ENCODE data around the gene PTH. TPM values are rescaled to one million over a fixed set of nuclear protein-coding genes. Genes with fewer than 3 reads are reported as not detected.

Gene PTH
- total RNA-seq, 1 experiment from 2014 or later, result not detected

- Mint-ChIP-seq H3K27me3 (ENCODE audit: low read depth) (peaks cover 10% of the 10 kb centered on the region), H3K4me3 (no peak overlapping the region), H3K27ac (no peak overlapping the region), H3K4me1 (no peaks in the 10 kb centered on the region), H3K36me3 (ENCODE audit: insufficient read depth in 1 of 3, low read depth in 3 of 3) (peaks cover 0 to 9% (median 3%) of the 10 kb centered on the region in 3 experiments; a peak in 5 of 7 replicates), H3K9me3 (peaks cover 25 to 26% of the 10 kb centered on the region in 2 experiments)
- H3K23ac ChIP-seq (ENCODE audit: insufficient read length, low read depth, low read length), result no peak overlapping the region
- H3K4me2 ChIP-seq (ENCODE audit: insufficient read depth, insufficient read length, low read length), result no peak overlapping the region
- no peak overlapping the region for H4K5ac ChIP-seq (ENCODE audit: insufficient read length, low read depth, low read length)
- no peak overlapping the region for H2BK5ac ChIP-seq (ENCODE audit: insufficient read length, low read length)
- H3K56ac ChIP-seq (ENCODE audit: insufficient read length, low read depth, low read length), result no peak overlapping the region
- no peaks in the 10 kb centered on the region for H3K4me1 ChIP-seq (ENCODE audit: insufficient read depth, low read length)
- H3K18ac ChIP-seq (ENCODE audit: insufficient read length, low read depth, low read length), result no peak overlapping the region
- no peaks in the 10 kb centered on the region for H3K9me3 ChIP-seq (ENCODE audit: control insufficient read depth, low read depth, low read length)
- H3K27me3 ChIP-seq (ENCODE audit: insufficient read depth, low read length), result no peaks in the 10 kb centered on the region
- WGBS (ENCODE audit: extremely low coverage, insufficient read length, low lambda C conversion rate), result no CpG with 5 or more reads among the region's 9 CpGs
- H3K27ac ChIP-seq (ENCODE audit: insufficient read length, low read depth, low read length), result no peak overlapping the region
- TF ChIP-seq CTCF (conservative IDR thresholded peaks at IDR 0.05), result no peak
- no peak overlapping the region for H2BK20ac ChIP-seq (ENCODE audit: low read depth, low read length, poor library complexity, severe bottlenecking)
- H3K9ac ChIP-seq (ENCODE audit: extremely low read depth, insufficient read length, low read length), result no peak overlapping the region
- DNase-seq, result no peak
- H3K4ac ChIP-seq (ENCODE audit: low read depth, low read length), result no peak overlapping the region
- no peak overlapping the region for H3T11ph ChIP-seq (ENCODE audit: low read length)
- no peaks in the 10 kb centered on the region for H4K20me1 ChIP-seq (ENCODE audit: control insufficient read depth, insufficient read depth, insufficient read length)
- H2AFZ ChIP-seq (ENCODE audit: low read length), result no peak overlapping the region
- no peak overlapping the region for H2BK15ac ChIP-seq (ENCODE audit: low read depth, low read length)
- H3K79me2 ChIP-seq (ENCODE audit: insufficient read depth, low read length), result no peaks in the 10 kb centered on the region
- H4K8ac ChIP-seq (replicated peaks; ENCODE audit: insufficient read length, low read depth, low read length), result no peak overlapping the region
- no peak overlapping the region for H2AK5ac ChIP-seq (ENCODE audit: insufficient read length, low read length)
- H4K91ac ChIP-seq (ENCODE audit: insufficient read length, low read depth, low read length), result no peak overlapping the region
- H2BK120ac ChIP-seq (ENCODE audit: low read depth, low read length, poor library complexity, severe bottlenecking), result no peak overlapping the region
- H3K14ac ChIP-seq (ENCODE audit: insufficient read depth, low read length), result no peak overlapping the region
- H3K23me2 ChIP-seq (ENCODE audit: insufficient read length, low read depth, low read length, poor library complexity, severe bottlenecking), result no peaks in the 10 kb centered on the region
- H3K79me1 ChIP-seq (ENCODE audit: insufficient read depth, low read depth, low read length, poor library complexity, severe bottlenecking), result no peaks in the 10 kb centered on the region
- no peak overlapping the region for H2BK12ac ChIP-seq (ENCODE audit: insufficient read length, low read depth, low read length)
Observed at GRCh38 chr11:13480198-13480597, 15.6 kb downstream of the PTH start.
